HepG2 (cell line): ENCODE data around the gene CCDC69. TPM values are rescaled to one million over a fixed set of nuclear protein-coding genes. Genes with fewer than 3 reads are reported as not detected.

Experiments used
- ARID3A ChIP-seq: IDR thresholded peaks from 2 replicates; pipeline ENCODE4 v1.6.1; 2012; ENCODE audit warnings: low read depth, low read length, improper control_type of control experiment
- ATF7-NPFF ChIP-seq: sonication (generic); formaldehyde crosslinking; IDR thresholded peaks from 2 replicates; pipeline ENCODE4 v1.8.1; 2023; ENCODE audit warnings: mild to moderate bottlenecking, low read depth, missing genetic modification reagents, moderate library complexity
- CREB1 ChIP-seq, 2 experiments: fragments of 450-650 bp in 1 of 2; IDR thresholded peaks; 2 replicates each; pipeline ENCODE4 v1.6.1; 2016 to 2017; ENCODE audit warnings: control low read depth in 1 of 2, mild to moderate bottlenecking in 1 of 2, missing compliant biosample characterization in 1 of 2, missing genetic modification characterization in 1 of 2
- E2F1 ChIP-seq: sonication (generic); formaldehyde crosslinking; IDR thresholded peaks from 2 replicates; pipeline ENCODE4 v1.5.0; 2020; ENCODE audit warnings: missing genetic modification reagents
- GFI1 ChIP-seq: sonication (generic); formaldehyde crosslinking; IDR thresholded peaks from 2 replicates; pipeline ENCODE4 v1.5.0; 2020; ENCODE audit warnings: missing genetic modification reagents, mild to moderate bottlenecking, borderline replicate concordance
- GLI4 ChIP-seq: sonication (generic); formaldehyde crosslinking; IDR thresholded peaks from 2 replicates; pipeline ENCODE4 v1.5.1; 2020; ENCODE audit warnings: missing genetic modification reagents, mild to moderate bottlenecking, moderate library complexity, borderline replicate concordance
- HMG20B ChIP-seq: conservative IDR thresholded peaks from 2 replicates; pipeline ENCODE4 v1.6.1; 2016; ENCODE audit warnings: missing genetic modification reagents, missing compliant biosample characterization
- HOXA5 ChIP-seq: sonication (generic); formaldehyde crosslinking; IDR thresholded peaks from 2 replicates; pipeline ENCODE4 v1.4.0; 2020; ENCODE audit warnings: missing genetic modification reagents
- LCORL ChIP-seq, 2 experiments: fragments of 450-650 bp in 1 of 2; sonication (generic) in 1 of 2; formaldehyde crosslinking in 1 of 2; IDR thresholded peaks; 2 replicates each; pipeline versions ENCODE4 v1.5.0 to v1.6.1; 2017 to 2020; ENCODE audit warnings: antibody characterized with exemption in 1 of 2, missing genetic modification reagents in 1 of 2
- MBD4 ChIP-seq: IDR thresholded peaks from 2 replicates; pipeline ENCODE4 v1.6.1; 2012; ENCODE audit warnings: low read length, inconsistent platforms, borderline replicate concordance
- NFYC ChIP-seq: IDR thresholded peaks from 2 replicates; pipeline ENCODE4 v1.6.1; 2016; ENCODE audit warnings: missing genetic modification reagents, missing compliant biosample characterization
- RBM22 ChIP-seq: fragments of 200-400 bp; formaldehyde crosslinking; optimal IDR thresholded peaks from 2 replicates; pipeline ENCODE3; 2017; ENCODE audit warnings: mild to moderate bottlenecking, low read length, moderate library complexity
- RELA ChIP-seq: sonication (generic); formaldehyde crosslinking; IDR thresholded peaks from 2 replicates; pipeline ENCODE4 v1.4.0; 2020; ENCODE audit warnings: missing genetic modification reagents
- REPIN1 ChIP-seq: sonication (generic); formaldehyde crosslinking; IDR thresholded peaks from 2 replicates; pipeline ENCODE4 v1.8.0; 2022; ENCODE audit warnings: missing genetic modification reagents, low read depth, mild to moderate bottlenecking, borderline replicate concordance
- RFXANK ChIP-seq: IDR thresholded peaks from 2 replicates; pipeline ENCODE4 v1.6.1; 2016
- RFXAP ChIP-seq: sonication (generic); formaldehyde crosslinking; IDR thresholded peaks from 2 replicates; pipeline ENCODE4 v1.4.0; 2020; ENCODE audit warnings: missing genetic modification reagents, borderline replicate concordance
- RXRB ChIP-seq: IDR thresholded peaks from 2 replicates; pipeline ENCODE4 v1.6.1; 2016; ENCODE audit warnings: borderline replicate concordance, missing genetic modification reagents, missing compliant biosample characterization
- SIN3A ChIP-seq: IDR thresholded peaks from 2 replicates; pipeline ENCODE4 v1.6.1; 2011; ENCODE audit warnings: low read depth, mild to moderate bottlenecking, control low read depth, low read length, borderline replicate concordance
- SRF ChIP-seq: IDR thresholded peaks from 2 replicates; pipeline ENCODE4 v1.6.1; 2011; ENCODE audit warnings: mild to moderate bottlenecking, low read depth, low read length, moderate library complexity
- TCF7L2 ChIP-seq: IDR thresholded peaks from 2 replicates; pipeline ENCODE4 v1.6.1; 2011; ENCODE audit warnings: mild to moderate bottlenecking, low read depth, low read length, moderate library complexity
- THAP11 ChIP-seq: IDR thresholded peaks from 2 replicates; pipeline ENCODE4 v1.6.1; 2016; ENCODE audit warnings: missing biosample characterization, missing genetic modification reagents
- ZNF230 ChIP-seq: sonication (generic); formaldehyde crosslinking; IDR thresholded peaks from 2 replicates; pipeline ENCODE4 v1.4.0; 2020; ENCODE audit warnings: mild to moderate bottlenecking, missing genetic modification reagents
- ZNF264 ChIP-seq: sonication (generic); formaldehyde crosslinking; IDR thresholded peaks from 2 replicates; pipeline ENCODE4 v1.4.0; 2020; ENCODE audit warnings: missing genetic modification reagents
- ZNF570 ChIP-seq: sonication (generic); formaldehyde crosslinking; IDR thresholded peaks from 2 replicates; pipeline ENCODE4 v1.4.0; 2020; ENCODE audit warnings: mild to moderate bottlenecking, missing genetic modification reagents, borderline replicate concordance
- ZNF670 ChIP-seq: sonication (generic); formaldehyde crosslinking; IDR thresholded peaks from 2 replicates; pipeline ENCODE4 v1.8.0; 2022; ENCODE audit warnings: mild to moderate bottlenecking, missing genetic modification reagents, borderline replicate concordance
- ZNF878 ChIP-seq: sonication (generic); formaldehyde crosslinking; IDR thresholded peaks from 2 replicates; pipeline ENCODE4 v1.8.1; 2023; ENCODE audit warnings: mild to moderate bottlenecking, missing genetic modification reagents, moderate library complexity
- ZNF883 ChIP-seq: sonication (generic); formaldehyde crosslinking; IDR thresholded peaks from 2 replicates; pipeline ENCODE4 v1.5.1; 2020; ENCODE audit warnings: mild to moderate bottlenecking, missing genetic modification reagents; ENCODE audit errors: not compliant biosample characterization
- polyA plus RNA-seq, 8 experiments: library from polyadenylated mRNA; depleted of rRNA in 3 of 8; stranded (reverse) in 7 of 8; unstranded in 1 of 8; fragments of >200 nt; fragmentation: Illumina TruSeq in 4 of 8; extraction: Trizol in 4 of 8; gene quantifications; 2 replicates each; pipeline versions ENCODE4 v1.2.1 to v1.2.3, GENCODE V29; 2011 to 2016; ENCODE audit warnings: low read depth in 4 of 8, missing spikeins in 1 of 8, mixed read lengths in 1 of 8; ENCODE audit not compliant: insufficient read depth in 1 of 8
- total RNA-seq, 5 experiments: library from RNA; depleted of rRNA; stranded (reverse); fragments of >200 nt; fragmentation: Illumina TruSeq; extraction: Trizol; gene quantifications; 2 replicates each; pipeline ENCODE4 v1.2.3, GENCODE V29; 2016; ENCODE audit warnings: low read depth in 1 of 5
- TF ChIP-seq, protein P1 (sequence below): sonication (generic); formaldehyde crosslinking; IDR thresholded peaks from 2 replicates; pipeline ENCODE4 v1.5.0; 2020; ENCODE audit warnings: mild to moderate bottlenecking, low read depth, missing genetic modification reagents, borderline replicate concordance

CCDC69 gene
- total and polyA plus RNA-seq, 2 of the 13 experiments (the other 11 are each of a cell fraction or from before 2014, with no cell fraction given), result 12.2 to 45.2 TPM

DNA sequence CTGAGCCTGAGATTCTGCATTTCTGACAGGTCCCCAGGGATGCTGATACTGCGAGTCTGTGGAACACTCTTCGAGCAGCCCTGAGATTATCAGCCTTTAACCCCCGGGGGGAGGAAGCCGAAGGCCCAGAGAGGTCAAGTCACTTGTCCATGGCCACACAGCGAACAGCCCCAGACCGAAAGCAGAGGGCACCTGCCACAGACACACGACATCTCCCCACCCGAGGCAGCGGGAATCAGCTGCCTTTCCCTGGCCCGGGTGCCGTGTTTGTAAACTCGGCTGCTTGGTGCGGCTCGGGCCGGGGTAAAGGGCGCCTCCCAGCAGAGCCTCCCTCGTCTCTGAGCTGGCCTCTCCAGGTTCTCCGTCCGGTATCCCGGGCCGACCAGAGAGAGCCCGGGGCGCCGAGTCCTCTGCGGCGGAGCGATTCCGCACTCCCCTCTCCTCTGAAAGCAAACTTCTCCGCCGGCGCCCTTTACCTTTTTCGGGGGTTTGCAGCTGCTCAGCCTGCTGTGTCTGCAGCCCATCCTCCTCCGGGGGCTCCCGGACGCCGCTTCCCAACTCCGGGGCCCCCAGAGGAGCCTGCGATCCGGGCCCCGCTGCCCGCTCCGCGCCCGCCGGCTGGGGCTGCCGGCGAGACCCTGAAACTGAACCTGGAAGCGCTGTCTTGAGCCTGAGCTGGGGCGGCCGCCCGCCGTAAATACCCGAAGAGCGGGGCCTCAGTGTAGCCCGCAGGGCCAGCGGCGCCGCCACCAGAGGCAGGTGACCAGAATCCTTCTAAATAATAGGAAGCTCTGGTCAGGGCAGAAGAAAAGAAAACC is at the start of gene CCDC69 (continued):
- TF ChIP-seq E2F1 (0 out of 2 replicates have a peak, but pooled peaks have one; percentile 18), SIN3A (no peak), RBM22 (no peak), RFXANK (CRISPR knock-in tag) (no peak), ZNF264 (CRISPR knock-in tag) (no peak), THAP11 (0 out of 2 replicates have a peak, but pooled peaks have one; percentile 3), HMG20B (no peak), MBD4 (no peak), TCF7L2 (no peak), ZNF883 (peak; percentile 62), LCORL (IDR thresholded peaks at IDR 0.05) (no peak), LCORL (CRISPR knock-in tag; IDR thresholded peaks at IDR 0.05) (peak; percentile 70), REPIN1 (peak; percentile 77; the same call in 1 of the 2 replicates), ZNF570 (CRISPR knock-in tag) (no peak), GFI1 (CRISPR knock-in tag) (0 out of 2 replicates have a peak, but pooled peaks have one; percentile 25), RELA (no peak), RXRB (CRISPR knock-in tag) (peak; percentile 21; the same call in 1 of the 2 replicates), HOXA5 (CRISPR knock-in tag) (peak; percentile 77), ZNF670 (CRISPR knock-in tag) (no peak), RFXAP (CRISPR knock-in tag) (no peak), SRF (peak; percentile 65; the same call in 1 of the 2 replicates), GLI4 (CRISPR knock-in tag) (peak; percentile 73; the same call in 1 of the 2 replicates), CREB1 (IDR thresholded peaks at IDR 0.05) (no peak), CREB1 (CRISPR knock-in tag; IDR thresholded peaks at IDR 0.05) (0 out of 2 replicates have a peak, but pooled peaks have one; percentile 18), ZNF230 (CRISPR knock-in tag) (no peak), ARID3A (no peak), ZNF878 (no peak), ATF7-NPFF (CRISPR knock-in tag) (peak; percentile 67; the same call in 1 of the 2 replicates), NFYC (CRISPR knock-in tag) (no peak)
- TF ChIP-seq, protein P1, sequence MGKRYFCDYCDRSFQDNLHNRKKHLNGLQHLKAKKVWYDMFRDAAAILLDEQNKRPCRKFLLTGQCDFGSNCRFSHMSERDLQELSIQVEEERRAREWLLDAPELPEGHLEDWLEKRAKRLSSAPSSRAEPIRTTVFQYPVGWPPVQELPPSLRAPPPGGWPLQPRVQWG (CRISPR knock-in tag), result no peak
